ENCODE measurements around the gene LIMD2.
A peak's percentile ranks its signal among the peaks of the same experiment; 100 is the strongest.
"Not testable (repeated sequence)": the region's sequence is repeated elsewhere in the genome, so short reads cannot be mapped to it uniquely, and the experiment has no call there.

The LIMD2 gene

GRCh38 chr17:63699638-63700527 lies at the start of gene LIMD2:
TSS of gene LIMD2 (minus strand) at chr17:63700125. CDS start at chr17:63699298, 827 bp downstream.
- no peak for DNase-seq

GRCh38 chr17:63741408-63742173 lies 41.7 kb upstream of the LIMD2 start, which contains the start of gene STRADA:
TSS of gene STRADA (minus strand) at chr17:63741799. CDS start at chr17:63728369, 13,430 bp downstream.
- DNase-seq = peak; percentile 62 to 92

GRCh38 chr17:63741143-63741407 lies 41.1 kb upstream of the LIMD2 start:
- DNase-seq = no peak

GRCh38 chr17:63740464-63741142 lies 40.7 kb upstream of the LIMD2 start:
- no peak for DNase-seq

- DNase-seq = no peak
Observed at GRCh38 chr17:63735691-63736090, 35.8 kb upstream of the LIMD2 start.

- DNase-seq = no peak
Observed at GRCh38 chr17:63722403-63722802, 22.5 kb upstream of the LIMD2 start.

GRCh38 chr17:63720194-63720593 lies 20.3 kb upstream of the LIMD2 start:
- DNase-seq = not testable (repeated sequence)

- DNase-seq = no peak
Observed at GRCh38 chr17:63718988-63719387, 19.1 kb upstream of the LIMD2 start.

- DNase-seq = no peak
Observed at GRCh38 chr17:63716426-63716825, 16.5 kb upstream of the LIMD2 start.

GRCh38 chr17:63714550-63715277 lies 14.8 kb upstream of the LIMD2 start:
- DNase-seq = no peak

GRCh38 chr17:63709110-63709509 lies 9.2 kb upstream of the LIMD2 start:
- no peak for DNase-seq

GRCh38 chr17:63707151-63707550 lies 7.2 kb upstream of the LIMD2 start:
- no peak for DNase-seq

GRCh38 chr17:63706336-63707082 lies 6.6 kb upstream of the LIMD2 start:
- no peak for DNase-seq

GRCh38 chr17:63705657-63706056 lies 5.7 kb upstream of the LIMD2 start:
- no peak for DNase-seq

GRCh38 chr17:63704836-63705235 lies 4.9 kb upstream of the LIMD2 start:
- no peak for DNase-seq

GRCh38 chr17:63704259-63704576 lies 4.3 kb upstream of the LIMD2 start:
- DNase-seq = no peak

GRCh38 chr17:63703556-63704258 lies 3.8 kb upstream of the LIMD2 start:
- DNase-seq = no peak

GRCh38 chr17:63703029-63703428 lies 3.1 kb upstream of the LIMD2 start:
- no peak for DNase-seq

- no peak for DNase-seq
Observed at GRCh38 chr17:63702721-63703015, 2.7 kb upstream of the LIMD2 start.

- no peak for DNase-seq
Observed at GRCh38 chr17:63701868-63702720, 2.2 kb upstream of the LIMD2 start.

- no peak for DNase-seq
Observed at GRCh38 chr17:63701456-63701820, 1.5 kb upstream of the LIMD2 start.
